A549 treated with Mapracorat at 1 μM for 4 hours (cell line): ENCODE measurements around the gene CHST12. TPM values are rescaled to one million over a fixed set of nuclear protein-coding genes. Genes with fewer than 3 reads are reported as not detected.

Experiments
- total RNA-seq: library from RNA; stranded (reverse); fragments of 200-300 nt; extraction: Qiagen RNA extraction; gene quantifications from 5 replicates; pipeline ENCODE4 v1.2.3, GENCODE V29; 2022

The CHST12 gene
- 7.9 to 14.0 TPM (median 11.7 TPM) in 5 replicates for total RNA-seq

DNA sequence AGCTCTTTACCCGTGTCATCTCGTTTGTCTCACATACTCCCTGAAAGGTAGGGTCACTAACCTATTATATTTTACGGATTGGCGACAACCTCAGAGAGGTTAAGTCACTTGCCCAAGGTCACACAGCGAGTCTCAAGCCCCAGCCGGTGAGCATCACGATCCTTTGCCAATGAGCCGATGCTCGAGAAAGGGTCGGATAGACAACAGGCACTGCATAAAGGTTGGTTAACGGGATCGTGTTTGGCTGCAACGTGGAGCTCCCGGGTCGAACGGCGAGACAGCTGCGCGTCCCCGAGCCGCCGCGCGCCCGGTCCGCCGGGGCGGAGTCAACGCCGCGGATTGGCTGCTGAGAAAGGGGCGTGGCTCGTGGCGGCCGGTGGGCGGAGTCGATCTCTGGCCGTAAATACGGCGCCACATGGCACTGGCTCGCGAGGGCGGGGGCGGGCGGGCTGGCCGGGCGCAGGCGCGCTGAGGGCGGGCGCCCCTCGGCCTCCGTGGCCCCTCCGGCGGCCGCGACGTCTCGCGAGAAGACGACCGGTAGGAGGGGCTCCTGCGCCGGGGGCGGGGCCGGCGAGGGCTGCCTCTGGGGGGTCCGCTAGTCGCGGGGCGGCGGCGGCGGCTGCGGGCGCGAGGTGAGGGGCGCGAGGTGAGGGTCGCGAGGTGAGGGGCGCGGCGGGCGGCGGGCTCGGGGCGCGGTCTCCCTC lies at the start of gene CHST12:
CHST12 (plus strand) TSS at position 598 of the 704 bp plus-strand sequence. CDS start 29,029 bp downstream, outside the sequence.

DNA sequence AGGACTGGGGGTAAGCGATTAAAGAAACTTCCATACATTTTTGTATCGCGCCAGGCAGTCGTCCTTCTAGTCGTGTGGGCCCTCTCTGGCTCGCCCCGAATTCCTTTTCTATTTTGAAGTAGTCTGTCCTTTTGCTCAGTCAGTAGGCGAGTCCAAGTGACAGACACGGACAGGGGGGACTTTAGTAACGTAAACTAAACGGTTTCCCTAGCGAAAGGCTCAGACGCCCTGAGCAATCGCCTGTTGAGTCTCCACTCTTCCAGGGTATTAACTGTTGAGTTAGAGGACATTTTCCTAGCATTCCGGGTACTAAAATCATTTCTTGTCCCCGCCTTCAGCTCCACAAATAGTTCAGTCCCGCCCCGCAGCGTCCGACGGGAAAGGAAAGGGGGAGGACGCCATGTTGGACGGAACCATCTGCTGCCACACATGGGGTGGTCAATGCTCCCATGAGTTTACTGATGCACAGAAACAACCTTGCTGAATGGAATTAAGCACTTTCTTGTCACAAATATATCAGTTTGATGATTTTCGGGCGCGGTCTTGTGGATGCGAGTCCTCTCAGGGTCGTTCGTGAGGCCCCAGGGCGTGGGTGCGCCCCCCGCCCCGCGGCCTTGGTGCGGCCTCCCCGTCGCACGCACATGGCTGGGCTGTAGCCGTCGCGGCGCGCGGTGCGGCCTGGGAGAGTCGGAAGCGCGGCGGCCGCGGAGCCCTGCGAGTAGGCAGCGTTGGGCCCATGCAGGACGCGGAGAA lies 49.0 kb upstream of the CHST12 start, which contains the start of gene EIF3B:
EIF3B (plus strand) TSS at position 642 of the 753 bp plus-strand sequence; CDS start at position 737, 95 bp downstream.

DNA sequence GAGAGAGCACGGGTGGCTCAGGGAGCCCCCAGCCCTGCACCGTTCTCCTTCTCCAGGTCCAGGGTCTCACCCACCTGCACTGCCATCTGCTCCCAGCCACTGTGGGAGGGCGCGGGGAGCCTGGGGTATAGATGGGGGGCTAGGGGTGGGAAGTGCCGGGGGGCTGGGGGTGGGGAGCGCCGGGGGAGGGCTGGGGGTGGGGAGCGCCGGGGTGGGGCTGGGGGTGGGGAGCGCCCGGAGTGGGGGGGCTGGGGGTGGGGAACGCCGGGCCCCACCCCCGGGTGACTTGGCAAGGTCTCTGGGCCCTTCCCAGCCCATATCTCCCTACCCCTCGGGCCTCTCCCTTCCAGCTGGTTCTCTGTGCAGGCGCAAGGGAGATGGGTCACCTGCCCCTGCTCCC lies 72.9 kb downstream of the CHST12 start, which contains the start of gene GRIFIN:
GRIFIN (minus strand) TSS at position 101 of the 400 bp plus-strand sequence; CDS start at position 86, 15 bp downstream.

Other genes starting within 250 kb of the CHST12 start
- 16.7 to 27.4 TPM (median 24.5 TPM) in 5 replicates for gene MAD1L1, start 170.7 kb upstream of the CHST12 start, total RNA-seq
- gene MRM2, start 161.4 kb upstream of the CHST12 start, total RNA-seq = 47.4 to 56.3 TPM (median 51.6 TPM) in 5 replicates
- gene NUDT1, start 161.4 kb upstream of the CHST12 start, total RNA-seq = 88.2 to 109 TPM (median 102 TPM) in 5 replicates
- 72.2 to 121 TPM (median 116 TPM) in 5 replicates for gene SNX8, start 89.2 kb upstream of the CHST12 start, total RNA-seq
- gene EIF3B, start 48.8 kb upstream of the CHST12 start, total RNA-seq = 220 to 260 TPM (median 227 TPM) in 5 replicates
- not detected in 5 replicates for gene GRIFIN, start 72.8 kb downstream of the CHST12 start, total RNA-seq
- 9.1 to 22.2 TPM (median 20.7 TPM) in 5 replicates for gene LFNG, start 116.2 kb downstream of the CHST12 start, total RNA-seq
- 19.4 to 36.7 TPM (median 34.1 TPM) in 5 replicates for gene BRAT1, start 151.9 kb downstream of the CHST12 start, total RNA-seq
- gene IQCE, start 155.4 kb downstream of the CHST12 start, total RNA-seq = 8.6 to 14.4 TPM (median 11.3 TPM) in 5 replicates
- gene TTYH3, start 228.4 kb downstream of the CHST12 start, total RNA-seq = 34.4 to 56.3 TPM (median 53.2 TPM) in 5 replicates